K562 (cell line): ENCODE data around the gene TGFB1I1. TPM values are rescaled to one million over a fixed set of nuclear protein-coding genes. Genes with fewer than 3 reads are reported as not detected.

Source experiments
- CBX3 ChIP-seq, 2 experiments: IDR thresholded peaks; 1 replicate in 1 of 2; 2 replicates in 1 of 2; pipeline ENCODE4 v1.6.1; 2012; ENCODE audit warnings: inconsistent platforms in 2 of 2, low read length in 2 of 2, borderline replicate concordance in 1 of 2, control low read depth in 1 of 2
- CHD4 ChIP-seq: fragments of 200-600 bp; sonication (generic); IDR thresholded peaks from 3 replicates; pipeline ENCODE4 v1.6.1; 2012; ENCODE audit warnings: low read depth, mild to moderate bottlenecking, mixed read lengths, low read length, inconsistent platforms; ENCODE audit not compliant: insufficient read depth, insufficient replicate concordance, poor library complexity, severe bottlenecking
- FIP1L1 ChIP-seq: fragments of 200-400 bp; formaldehyde crosslinking; IDR thresholded peaks from 2 replicates; pipeline ENCODE4 v1.6.1; 2018; ENCODE audit warnings: mild to moderate bottlenecking, low read depth, low read length; ENCODE audit not compliant: poor library complexity, severe bottlenecking
- NEUROD1 ChIP-seq: fragments of 150-350 bp; IDR thresholded peaks from 2 replicates; pipeline ENCODE4 v1.6.1; 2014; ENCODE audit warnings: borderline replicate concordance, low read length, low read depth; ENCODE audit not compliant: partially characterized antibody
- SPI1 ChIP-seq: IDR thresholded peaks from 2 replicates; pipeline ENCODE4 v1.6.1; 2011; ENCODE audit warnings: low read depth, low read length, control low read depth, borderline replicate concordance
- ZBED1 ChIP-seq: IDR thresholded peaks from 2 replicates; pipeline ENCODE4 v1.6.1; 2014
- ZC3H4 ChIP-seq: sonication (generic); formaldehyde crosslinking; IDR thresholded peaks from 2 replicates; pipeline ENCODE4 v1.9.0; 2021; ENCODE audit warnings: missing genetic modification reagents, borderline replicate concordance
- ZFP36 ChIP-seq: fragments of 150-350 bp; IDR thresholded peaks from 2 replicates; pipeline ENCODE4 v1.6.1; 2018; ENCODE audit warnings: low read length, low read depth; ENCODE audit not compliant: partially characterized antibody
- ZNF224 ChIP-seq: sonication (generic); formaldehyde crosslinking; IDR thresholded peaks from 2 replicates; pipeline ENCODE4 v1.8.0; 2022; ENCODE audit warnings: mild to moderate bottlenecking, missing genetic modification reagents
- ZNF511 ChIP-seq: sonication (generic); formaldehyde crosslinking; IDR thresholded peaks from 2 replicates; pipeline ENCODE4 v1.8.0; 2022; ENCODE audit warnings: mild to moderate bottlenecking, missing genetic modification reagents
- polyA plus RNA-seq, 8 experiments: library from polyadenylated mRNA; depleted of rRNA in 4 of 8; stranded (reverse) in 5 of 8; unstranded in 3 of 8; fragments of >200 nt; fragmentation: Nextera tagmentation in 2 of 8; fragmentation: Illumina TruSeq in 1 of 8; extraction: Ambion mirVana in 2 of 8; extraction: Trizol in 1 of 8; gene quantifications; 2 replicates each; pipeline versions ENCODE4 v1.2.1 to v1.2.3, GENCODE V29; 2011 to 2014; ENCODE audit warnings: inconsistent platforms in 1 of 8, missing spikeins in 1 of 8
- total RNA-seq, 7 experiments: library from RNA; depleted of rRNA in 6 of 7; stranded (reverse); fragments of >200 nt in 6 of 7; fragmentation: Illumina TruSeq in 2 of 7; extraction: Trizol in 2 of 7; gene quantifications; 2 replicates each; pipeline versions ENCODE4 v1.2.1 to v1.2.3, GENCODE V29; 2011 to 2021; ENCODE audit warnings: low replicate concordance in 1 of 7
- TF ChIP-seq, protein P1 (sequence below): sonication (generic); formaldehyde crosslinking; IDR thresholded peaks from 2 replicates; pipeline ENCODE4 v1.5.0; 2020; ENCODE audit warnings: missing genetic modification reagents

Gene TGFB1I1
- total and polyA plus RNA-seq, 9 of the 15 experiments (the other 6 are each of a cell fraction or from before 2014, with no cell fraction given): 0.04 to 0.91 (median 0.19) TPM

DNA sequence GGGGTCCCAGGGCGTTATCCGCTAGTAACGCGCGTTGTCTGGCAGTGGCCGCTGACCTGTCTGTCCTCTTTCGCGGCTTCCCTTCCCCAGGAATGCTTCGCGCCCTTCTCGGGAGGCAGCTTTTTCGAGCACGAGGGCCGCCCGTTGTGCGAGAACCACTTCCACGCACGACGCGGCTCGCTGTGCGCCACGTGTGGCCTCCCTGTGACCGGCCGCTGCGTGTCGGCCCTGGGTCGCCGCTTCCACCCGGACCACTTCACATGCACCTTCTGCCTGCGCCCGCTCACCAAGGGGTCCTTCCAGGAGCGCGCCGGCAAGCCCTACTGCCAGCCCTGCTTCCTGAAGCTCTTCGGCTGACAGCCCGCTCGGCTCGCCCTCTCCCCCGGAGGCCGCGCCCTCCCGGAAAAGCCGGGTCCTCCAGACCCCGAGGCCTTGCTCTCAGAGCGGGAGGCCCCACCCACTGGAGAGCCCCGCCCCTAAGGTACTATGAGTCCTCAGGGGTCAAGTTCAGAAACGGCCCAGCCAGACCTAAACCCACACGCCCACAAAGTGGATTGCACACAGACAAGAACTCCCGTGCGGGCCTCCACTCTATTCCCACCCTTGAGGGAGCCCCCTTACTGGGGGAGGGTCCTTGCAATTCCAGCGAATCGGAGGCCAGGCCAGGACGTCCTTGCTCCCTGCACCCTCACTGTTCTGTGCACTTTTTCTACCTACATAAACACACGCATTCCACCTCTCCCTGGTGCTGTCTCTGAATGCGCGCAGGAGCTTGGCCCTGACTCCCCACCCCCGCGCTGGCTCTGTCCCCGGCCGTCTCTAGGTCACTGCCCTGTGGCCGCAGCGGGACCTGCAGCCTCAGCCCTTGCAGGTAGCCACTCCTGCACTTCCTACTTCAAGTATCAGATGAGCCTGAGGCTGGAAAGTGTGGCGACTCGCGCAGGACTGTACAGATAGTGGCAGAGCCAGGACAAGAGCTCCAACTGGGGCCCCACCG, 5.6 kb downstream of the TGFB1I1 start (continued):
- TF ChIP-seq CBX3 (IDR thresholded peaks at IDR 0.05; ENCODE audit: borderline replicate concordance in 1 of 2, low read length in 2 of 2): 0 out of 3 replicates have a peak, but pooled peaks of 1 of the 2 experiments have one; percentile 61
- no peak for TF ChIP-seq ZNF224 (CRISPR knock-in tag)
- peak; percentile 50 for TF ChIP-seq FIP1L1
- peak; percentile 82 for TF ChIP-seq SPI1
- 0 out of 2 replicates have a peak, but pooled peaks have one; percentile 12 for TF ChIP-seq ZBED1
- peak; percentile 8 for TF ChIP-seq NEUROD1
- no peak for TF ChIP-seq CHD4
- TF ChIP-seq ZNF511 (CRISPR knock-in tag): no peak
- TF ChIP-seq, protein P1, sequence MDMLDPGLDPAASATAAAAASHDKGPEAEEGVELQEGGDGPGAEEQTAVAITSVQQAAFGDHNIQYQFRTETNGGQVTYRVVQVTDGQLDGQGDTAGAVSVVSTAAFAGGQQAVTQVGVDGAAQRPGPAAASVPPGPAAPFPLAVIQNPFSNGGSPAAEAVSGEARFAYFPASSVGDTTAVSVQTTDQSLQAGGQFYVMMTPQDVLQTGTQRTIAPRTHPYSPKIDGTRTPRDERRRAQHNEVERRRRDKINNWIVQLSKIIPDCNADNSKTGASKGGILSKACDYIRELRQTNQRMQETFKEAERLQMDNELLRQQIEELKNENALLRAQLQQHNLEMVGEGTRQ (CRISPR knock-in tag): no peak
- no peak for TF ChIP-seq ZC3H4 (CRISPR knock-in tag)
- TF ChIP-seq ZFP36: no peak
